Measurements from ENCODE around the gene ADGRG2.
"Not testable (repeated sequence)": the region's sequence is repeated elsewhere in the genome, so short reads cannot be mapped to it uniquely, and the experiment has no call there.

ADGRG2 gene

DNA sequence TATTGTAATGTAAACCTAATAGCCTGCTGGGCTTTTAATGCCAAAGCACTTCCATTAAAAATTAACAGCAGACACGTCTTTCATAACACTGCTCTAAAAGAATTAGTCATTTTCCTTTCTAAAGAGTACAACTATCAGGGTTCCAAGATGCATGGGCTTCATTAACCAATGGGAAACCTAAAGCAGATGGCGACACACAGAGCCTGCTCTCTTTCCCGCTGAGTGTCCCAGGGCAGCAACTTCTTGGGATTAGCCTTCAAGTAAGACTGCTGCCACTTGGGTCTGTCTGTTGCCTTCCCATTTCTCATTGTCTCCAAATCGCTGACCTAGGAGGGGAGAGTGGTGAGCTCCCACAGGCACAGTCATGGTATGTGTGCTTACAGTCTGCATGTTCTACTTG lies 124.4 kb downstream of the ADGRG2 start:
- peak; percentile 18 for DNase-seq (ENCODE audit: low spot score)

DNA sequence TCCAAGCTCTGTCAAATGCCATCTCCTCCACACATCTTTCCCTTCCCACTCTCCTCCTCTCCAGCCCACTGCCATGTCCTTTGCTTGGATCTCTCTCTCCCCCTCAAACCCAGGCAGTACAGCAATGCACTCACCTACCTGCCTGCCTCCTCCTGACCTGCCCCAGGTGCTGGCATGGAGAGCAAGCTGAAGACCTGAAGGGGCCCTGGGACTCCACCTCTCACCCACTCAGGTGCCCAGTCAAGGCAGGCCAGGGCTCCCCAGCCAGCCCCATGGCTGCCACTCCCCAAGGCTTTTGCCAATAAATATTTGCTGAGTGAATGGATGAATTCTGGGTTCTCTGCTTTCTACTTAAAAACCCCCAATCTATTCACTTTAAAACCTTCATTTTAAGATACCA lies 125.7 kb downstream of the ADGRG2 start:
- DNase-seq (ENCODE audit: low spot score): no peak

DNA sequence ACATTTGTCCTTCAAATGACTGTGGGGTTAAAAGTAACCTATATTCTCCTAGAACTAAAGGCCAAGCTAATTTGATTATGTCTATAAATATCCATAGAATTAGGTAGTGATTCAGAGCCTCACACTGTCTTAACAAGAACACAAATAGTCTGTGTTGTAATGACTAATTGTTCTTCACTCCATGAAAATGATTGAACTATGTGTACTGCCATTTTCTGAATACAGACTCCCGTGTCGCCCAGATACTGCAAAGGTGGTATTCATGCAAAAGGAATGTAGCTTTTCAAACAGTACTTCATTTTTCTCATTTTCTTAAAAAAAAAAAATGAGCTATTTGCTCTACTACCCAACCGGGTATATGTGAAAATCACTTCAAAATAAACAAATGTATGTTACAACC lies 127.0 kb downstream of the ADGRG2 start:
- DNase-seq (ENCODE audit: low spot score): peak; percentile 36

DNA sequence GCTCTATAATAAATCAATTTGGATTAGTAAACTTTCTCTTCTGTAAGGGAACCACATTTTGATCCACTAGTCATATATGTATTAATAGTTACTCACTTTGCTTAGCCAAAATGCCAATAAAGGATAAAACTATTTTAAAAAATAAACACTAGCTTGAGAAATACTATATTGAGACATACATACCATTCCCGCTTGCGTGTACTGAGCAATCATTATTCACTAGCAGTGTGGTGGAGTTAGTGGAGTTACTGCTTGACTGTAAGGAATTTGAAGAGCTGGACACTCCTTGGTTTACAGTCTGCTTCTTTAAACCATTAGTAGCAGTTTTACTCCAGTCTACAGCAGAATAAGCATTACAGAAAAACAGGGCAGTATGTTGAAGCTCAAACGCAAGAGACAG lies 127.6 kb downstream of the ADGRG2 start:
- DNase-seq (ENCODE audit: low spot score): peak; percentile 43

DNA sequence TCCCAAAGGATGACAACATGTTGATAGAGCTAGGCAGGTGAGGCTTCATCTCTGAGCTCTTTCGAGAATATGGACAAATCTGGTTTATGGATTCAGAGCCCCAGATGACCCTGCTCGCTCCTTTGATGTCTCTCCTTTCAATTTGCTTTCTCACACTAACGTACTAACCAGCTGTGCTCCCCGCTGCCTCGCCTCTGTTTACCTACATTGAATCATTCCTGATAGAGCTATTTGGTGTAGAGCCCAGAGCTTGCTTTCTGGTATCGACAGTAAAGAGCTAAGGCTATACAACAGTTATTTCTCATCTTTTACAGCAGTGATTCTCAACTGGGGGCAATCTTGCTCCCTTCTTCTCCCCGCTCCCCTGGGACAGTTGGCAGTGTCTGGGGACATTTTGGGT lies 129.4 kb downstream of the ADGRG2 start:
- no peak for DNase-seq (ENCODE audit: low spot score)

DNA sequence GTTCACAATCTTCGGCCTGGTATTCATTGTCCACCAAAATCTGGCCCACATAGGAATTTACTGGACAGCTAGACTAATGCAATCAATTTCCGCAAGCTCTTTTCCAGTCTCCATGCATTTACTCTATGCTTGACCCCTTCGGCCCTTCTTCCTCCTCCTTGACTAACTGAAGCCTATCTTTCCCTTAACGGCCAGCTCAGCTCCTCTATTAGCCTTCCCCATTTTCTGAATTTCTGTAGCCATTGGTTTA lies 137.2 kb downstream of the ADGRG2 start:
- no peak for DNase-seq (ENCODE audit: low spot score)

DNA sequence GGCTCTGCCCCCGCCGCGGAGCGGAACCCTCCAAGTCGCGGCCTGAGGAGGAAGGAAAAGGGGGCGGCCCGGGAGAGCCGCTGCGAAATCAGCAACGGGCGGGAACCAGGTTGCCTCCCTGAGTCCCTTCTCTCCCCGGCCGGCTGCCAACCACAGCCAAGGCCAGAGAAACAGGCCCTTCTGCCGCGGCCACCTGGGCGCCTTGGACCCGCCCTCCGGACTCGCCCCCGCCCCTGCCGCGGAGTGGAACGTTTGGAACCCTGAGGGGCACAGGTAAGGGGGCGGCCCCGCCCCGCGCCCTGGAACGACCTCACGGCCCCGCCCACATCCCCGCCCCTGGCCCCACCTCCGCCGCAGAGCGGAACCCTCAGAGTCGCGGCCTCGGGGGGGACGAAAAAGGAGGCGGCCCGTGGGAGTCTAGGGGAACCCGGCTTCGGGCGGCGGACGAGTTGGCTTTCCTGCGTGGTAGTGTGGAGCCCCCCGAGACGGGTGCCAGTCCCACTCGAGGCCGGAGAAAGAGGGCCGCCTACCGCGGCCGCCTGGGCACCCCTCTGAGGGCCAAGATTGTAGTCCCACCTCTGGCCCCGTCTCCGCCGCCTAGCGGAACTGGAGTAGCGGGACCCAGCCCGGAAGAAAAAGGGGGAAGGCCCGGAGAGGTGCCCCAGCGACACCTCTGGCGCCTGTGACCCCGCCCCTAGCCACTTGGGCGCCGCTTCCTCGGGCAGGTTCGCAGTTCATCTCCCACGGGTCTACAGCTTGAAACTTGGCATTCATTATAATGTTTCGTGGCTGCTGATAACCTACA lies 137.7 kb downstream of the ADGRG2 start:
- peak; percentile 87 for DNase-seq (ENCODE audit: low spot score)

DNA sequence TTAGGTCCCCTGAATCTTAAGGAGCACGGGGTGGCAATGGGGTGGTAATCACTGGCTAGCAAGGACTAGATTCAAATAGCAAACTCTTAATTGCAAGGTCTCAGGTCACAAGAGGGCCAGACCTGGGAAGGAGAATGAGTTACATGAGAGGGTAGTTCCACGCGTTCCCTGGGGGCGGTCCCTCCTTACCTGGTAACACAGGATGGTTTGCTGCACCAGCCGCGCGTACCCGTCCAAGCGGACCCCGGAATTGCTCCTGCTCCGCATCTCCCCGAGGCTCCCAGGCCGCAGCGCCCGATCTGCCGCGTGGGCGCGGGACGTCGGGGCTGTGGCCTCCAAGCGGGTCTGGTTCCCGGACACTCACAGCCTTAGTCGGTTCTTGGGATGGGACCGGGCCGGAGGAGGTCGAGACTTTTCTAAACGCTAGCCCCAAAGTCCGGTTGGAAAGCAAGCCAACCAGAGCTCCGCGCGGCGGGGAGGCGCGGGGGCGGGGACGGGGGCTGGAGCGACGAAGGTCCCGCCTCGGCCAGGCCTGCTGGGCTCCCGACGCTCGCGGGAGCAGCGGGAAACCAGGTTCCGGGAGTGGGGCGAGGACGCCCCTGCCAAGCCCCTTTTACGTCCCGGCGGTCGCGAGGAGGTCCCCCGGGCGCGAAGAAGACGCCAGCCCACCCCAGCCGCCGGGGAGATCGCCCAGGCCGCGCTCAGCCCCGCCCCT lies 138.4 kb downstream of the ADGRG2 start, which contains the start of gene PHKA2:
TSS of gene PHKA2 (minus strand) at position 449 of the 715 bp plus-strand sequence. CDS start at position 267, 182 bp downstream.
- DNase-seq (ENCODE audit: low spot score): peak; percentile 79

DNA sequence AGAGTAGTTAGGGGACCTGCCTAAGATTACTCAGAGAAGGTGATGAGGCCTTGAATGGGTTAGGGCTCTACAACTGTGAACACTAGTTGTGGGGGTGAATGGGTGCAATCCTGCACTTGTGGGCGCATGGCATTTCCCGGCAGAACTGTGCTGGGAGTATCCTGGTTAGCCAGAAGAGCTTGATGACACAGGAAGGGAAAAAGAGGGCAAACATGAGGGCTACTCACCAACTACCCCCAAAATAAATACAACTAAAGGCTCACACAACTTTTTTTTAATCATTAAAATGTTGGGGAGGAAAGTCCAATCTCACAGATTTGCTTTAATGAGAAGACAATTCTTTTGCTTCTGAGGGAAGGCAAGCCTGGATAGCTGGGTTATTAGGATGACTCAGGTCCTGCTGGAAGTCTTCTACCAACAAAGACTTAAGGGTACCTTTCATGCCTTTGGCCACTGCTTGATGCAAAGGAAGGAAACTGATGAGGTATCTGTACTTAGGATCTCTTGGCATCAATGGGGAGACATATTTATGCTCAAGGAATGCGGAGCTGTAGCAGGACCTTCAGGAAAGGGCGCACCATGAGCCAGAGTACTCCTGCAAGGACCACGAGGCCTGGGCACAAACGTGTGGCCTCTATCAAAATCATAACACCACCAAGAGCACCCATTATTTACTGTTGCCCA lies 141.0 kb downstream of the ADGRG2 start:
- DNase-seq (ENCODE audit: low spot score): no peak

DNA sequence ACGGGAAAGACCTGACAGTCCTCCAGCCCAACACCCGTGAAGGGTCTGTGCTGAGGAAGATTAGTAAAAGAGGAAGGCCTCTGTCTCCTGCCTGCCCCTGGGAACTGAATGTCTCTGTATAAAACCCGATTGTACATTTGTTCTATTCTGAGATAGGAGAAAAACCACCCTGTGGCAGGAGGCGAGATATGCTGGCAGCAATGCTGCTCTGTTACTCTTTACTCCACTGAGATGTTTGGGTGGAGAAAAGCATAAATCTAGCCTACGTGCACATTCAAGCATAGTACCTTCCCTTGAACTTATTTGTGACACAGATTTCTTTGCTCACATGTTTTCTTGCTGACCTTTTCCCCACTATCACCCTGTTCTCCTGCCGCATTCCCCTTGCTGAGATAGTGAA lies 142.0 kb downstream of the ADGRG2 start:
- not testable (repeated sequence) for DNase-seq (ENCODE audit: low spot score)

DNA sequence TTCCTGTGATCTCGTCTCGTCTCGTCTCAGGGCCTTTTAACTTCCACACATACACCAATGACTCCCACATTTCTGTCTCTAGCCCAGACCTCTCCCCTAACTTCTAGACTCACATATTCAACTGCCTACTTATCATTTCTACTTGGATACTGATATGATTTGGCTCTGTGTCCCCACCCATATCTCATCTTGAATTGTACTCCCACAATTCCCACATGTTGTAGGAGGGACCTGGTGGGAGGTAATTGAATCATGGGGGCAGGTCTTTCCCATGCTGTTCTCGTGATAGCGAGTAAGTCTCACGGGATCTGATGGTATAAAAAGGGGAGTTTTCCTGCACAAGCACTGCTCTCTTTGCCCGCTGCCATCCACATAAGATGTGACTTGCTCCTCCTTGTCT lies 147.3 kb downstream of the ADGRG2 start:
- DNase-seq (ENCODE audit: low spot score): no peak

DNA sequence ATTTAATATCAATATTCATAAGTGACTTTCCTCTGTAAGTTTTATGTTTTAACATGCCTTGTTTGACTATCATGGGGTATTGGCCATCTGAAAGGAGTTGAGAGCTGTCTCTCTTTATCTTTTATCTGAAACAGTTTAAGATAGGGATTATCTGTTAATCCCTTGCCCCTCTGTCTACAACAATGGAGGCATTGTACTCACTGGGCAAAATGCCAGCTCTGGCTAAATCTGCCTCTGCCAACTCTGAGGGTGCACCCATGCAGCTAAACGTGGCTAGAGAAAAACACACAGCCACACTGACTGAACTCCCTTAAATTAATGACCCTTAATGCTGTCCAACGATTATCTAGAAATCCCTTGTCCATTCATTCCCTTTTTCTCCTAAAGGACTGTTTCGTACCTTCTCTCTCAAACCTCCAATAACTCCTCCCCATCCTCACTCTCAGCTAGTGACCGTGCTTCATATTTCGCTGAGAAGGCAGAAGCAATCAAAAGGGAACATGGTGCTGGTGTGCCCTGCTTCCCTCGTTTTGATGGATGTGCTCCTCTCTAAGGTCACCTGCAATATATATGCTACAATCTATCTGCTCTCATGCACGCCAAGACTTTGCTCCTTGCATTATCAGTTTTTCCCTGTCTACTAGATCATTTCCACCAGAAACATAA lies 148.6 kb downstream of the ADGRG2 start:
- DNase-seq (ENCODE audit: low spot score): no peak

DNA sequence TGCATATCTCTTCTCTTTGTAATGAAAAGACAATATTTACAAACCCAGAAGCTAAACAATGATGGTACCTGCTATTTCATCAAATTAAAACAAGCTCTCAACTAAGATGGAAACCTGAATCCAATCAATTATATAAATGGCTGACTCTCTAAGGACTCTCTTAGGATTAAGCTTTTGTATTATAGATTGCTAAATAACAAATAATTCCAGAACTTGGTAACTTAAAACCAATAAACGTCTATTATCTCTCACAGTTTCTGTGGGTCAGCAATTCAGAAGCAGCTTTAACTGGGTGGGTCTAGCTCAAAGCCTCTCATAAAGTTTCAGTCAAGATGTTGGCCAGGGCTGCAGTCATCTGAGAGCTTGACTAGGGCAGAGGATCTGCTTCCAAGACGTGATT lies 150.8 kb downstream of the ADGRG2 start:
- no peak for DNase-seq (ENCODE audit: low spot score)

DNA sequence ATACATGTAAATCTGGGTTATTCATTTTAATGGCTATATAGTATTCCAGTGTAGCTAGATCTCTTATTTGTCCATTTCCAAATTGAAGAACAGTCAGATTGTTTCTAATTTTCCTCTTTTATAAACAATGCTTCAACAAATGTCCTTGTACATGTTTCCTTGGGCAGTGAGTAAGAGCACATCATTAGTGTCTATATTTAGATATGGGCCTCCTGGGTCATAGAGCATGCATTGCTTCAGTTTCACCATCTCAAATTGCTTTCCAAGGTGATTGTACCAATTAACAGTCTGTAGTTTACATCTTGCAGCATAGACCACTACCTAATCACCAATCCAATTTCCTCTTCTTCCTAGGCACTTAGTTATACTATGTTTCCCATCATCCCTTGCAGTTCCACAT lies 151.8 kb downstream of the ADGRG2 start:
- no peak for DNase-seq (ENCODE audit: low spot score)

DNA sequence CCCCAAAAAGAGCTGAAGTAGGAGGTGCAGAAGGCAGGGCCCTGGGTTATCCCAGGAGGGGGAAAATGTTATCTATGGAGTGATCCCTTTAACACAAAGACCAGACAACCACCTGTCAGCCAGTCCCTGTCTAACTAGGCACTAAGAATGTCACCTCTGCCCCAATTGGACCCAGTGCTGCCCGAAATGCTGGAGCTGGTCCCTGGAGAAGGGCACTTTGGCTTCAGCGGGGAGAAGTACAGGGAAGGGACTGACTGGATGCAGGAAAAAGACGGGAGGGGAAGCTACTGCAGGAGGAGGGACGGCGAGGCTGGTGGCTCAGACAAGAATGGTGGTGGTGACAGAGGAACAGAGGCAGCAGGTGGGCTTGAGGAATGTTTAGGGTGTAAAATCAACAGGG lies 155.6 kb downstream of the ADGRG2 start:
- DNase-seq (ENCODE audit: low spot score): no peak

DNA sequence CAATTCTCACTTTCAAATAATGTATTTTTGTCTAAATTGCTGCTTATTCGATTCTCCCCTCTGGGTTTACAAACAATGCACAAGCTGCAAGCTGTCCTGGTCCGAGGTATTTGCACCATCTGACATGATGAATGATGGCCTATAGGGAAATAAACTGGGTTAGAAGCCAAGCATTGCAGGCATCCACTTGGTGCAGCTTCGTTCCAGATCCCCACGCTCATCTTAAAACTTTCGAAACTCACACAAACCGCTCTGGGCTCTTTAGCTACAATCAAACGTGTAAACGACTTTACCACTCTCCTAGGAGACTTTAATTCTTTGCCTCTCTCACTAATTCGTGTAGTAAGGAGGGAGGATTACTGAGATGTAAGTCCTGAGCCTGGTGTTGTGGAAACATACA lies 157.4 kb downstream of the ADGRG2 start:
- DNase-seq (ENCODE audit: low spot score): no peak

DNA sequence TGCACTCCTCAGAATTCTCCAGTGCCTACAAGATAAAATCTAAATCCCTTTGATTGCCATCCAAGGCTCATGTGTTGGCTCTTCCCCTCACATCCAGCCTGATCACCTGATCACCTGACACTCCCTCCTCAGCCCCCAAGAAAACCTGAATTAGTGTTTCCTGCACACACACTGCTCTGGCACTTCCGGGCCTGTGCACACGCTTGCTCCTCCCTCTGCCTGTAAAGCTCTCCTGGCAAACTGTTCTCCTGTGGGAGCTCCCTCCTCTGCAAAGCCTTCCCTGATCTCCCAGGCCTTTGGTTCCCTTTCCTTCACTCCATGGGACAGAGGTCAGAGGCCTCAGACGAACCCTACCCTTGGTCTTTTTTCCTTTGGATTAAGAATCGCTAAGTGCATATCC lies 158.2 kb downstream of the ADGRG2 start:
- no peak for DNase-seq (ENCODE audit: low spot score)

DNA sequence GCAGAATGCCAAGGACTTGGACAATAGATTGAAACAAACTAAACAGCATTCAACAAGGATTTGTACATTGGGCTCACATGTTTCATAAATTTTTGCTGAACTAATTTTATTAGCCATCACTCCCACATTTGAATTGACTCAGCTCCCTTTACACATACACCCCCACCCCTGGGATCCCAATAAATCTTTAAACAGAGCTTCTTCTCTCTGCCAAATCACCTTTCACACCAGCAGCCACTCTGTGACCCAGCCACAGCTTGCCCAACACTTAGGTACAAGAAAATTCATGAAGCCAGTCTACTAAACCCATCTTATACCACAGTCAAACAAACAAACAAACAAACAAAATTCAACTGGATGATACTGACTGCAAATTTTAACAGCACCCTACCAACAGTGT lies 159.9 kb downstream of the ADGRG2 start:
- DNase-seq (ENCODE audit: low spot score): no peak

DNA sequence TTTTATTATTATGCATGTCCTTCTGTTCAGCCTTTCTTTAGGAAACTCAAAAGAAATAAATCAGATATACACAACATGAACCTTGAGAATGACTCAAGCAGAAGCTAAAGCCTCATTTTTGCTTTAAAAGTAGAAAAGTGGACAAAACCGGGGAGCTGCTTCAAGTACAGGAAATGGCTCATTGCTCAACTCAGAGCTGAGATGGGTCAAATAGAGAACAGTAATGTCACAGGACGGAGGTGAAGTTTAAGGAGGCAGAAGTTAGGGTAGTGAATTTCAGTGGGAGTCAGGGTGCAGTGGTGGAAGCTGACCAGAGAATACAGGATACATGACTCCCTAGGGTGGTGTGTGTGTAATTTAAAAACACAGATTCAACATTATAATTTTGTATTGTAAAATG lies 160.6 kb downstream of the ADGRG2 start:
- DNase-seq (ENCODE audit: low spot score): peak; percentile 32

DNA sequence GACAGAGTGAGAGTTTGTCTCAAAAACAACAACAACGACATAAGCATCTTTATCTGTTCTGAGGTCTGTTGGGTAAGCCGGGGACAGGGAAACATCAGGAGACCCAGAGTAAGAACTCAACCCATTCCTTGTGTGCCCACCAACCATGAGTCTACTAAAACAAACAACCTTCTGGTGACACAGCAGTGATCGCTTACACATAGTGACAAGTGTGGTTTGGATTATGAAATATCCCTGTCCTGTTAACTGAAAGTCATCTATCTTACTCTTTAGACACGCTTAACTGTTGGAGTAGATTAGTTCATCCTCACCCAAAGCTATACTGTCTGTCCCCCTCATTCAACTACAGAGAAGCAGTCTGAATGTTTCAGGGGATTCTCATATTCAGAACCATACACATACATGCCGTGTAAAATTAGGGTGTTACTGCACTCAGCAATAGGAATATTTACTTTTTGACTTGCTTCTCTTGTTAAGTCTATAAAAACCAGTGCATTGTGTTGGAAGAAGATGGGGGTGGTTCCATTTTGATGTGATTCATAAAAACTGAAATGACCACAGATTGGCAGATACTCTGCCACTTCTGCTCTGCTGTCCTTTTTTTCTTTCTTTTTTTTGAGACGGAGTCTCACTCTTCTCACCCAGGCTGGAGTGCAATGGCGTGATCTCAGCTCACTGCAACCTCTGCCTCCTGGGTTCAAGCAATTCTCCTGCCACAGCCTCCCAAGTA lies 165.8 kb downstream of the ADGRG2 start:
- no peak for DNase-seq (ENCODE audit: low spot score)

DNA sequence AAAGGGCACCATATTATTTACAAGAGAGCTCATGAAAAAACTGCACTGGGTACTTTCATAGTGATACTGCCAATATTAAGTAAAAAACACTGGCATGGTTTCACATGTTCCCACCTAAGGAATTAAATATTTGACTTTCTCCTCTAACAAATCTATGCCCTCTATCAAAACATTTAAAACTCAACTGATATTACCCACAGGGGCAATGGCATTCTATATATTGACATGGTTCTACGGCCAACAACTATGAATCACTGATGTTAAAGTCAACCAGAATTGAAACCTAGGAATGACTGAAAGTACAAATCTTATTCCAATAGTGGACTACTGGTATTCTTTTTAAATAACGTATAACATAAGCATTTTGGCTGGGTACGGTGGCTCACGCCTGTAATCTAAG lies 166.6 kb downstream of the ADGRG2 start:
- DNase-seq (ENCODE audit: low spot score): no peak

DNA sequence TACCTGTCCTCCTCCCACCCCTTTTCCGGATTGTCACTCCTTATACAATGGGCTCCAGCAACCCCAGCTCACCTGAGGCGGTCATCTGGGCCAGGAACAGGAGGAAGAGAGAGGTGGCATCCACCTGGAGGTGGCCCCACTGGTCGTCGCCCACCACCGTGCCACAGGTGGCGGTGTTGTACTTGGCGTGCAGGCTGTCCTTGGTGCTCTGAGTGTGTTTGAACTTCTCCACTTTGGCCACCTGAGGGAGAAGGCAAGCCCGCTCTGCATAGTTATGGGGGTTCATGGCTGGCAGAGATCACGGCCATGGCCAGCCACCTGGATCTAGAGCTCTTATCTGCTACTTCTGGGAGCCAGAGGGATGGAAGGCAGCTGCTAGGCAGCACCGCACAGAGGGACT lies 171.2 kb downstream of the ADGRG2 start:
- no peak for DNase-seq (ENCODE audit: low spot score)

Measured in GM03348 (cell line).